GM12878 (cell line): Measurements from ENCODE around the gene AGFG1. TPM values are rescaled to one million over a fixed set of nuclear protein-coding genes. Genes with fewer than 3 reads are reported as not detected.

ENCODE experiments used
- ATAC-seq: fragments of 200-7000 bp; cut with Tn5 transposase; 3 replicates; pipeline ENCODE4 v1.9.1; 2020; ENCODE audit warnings: mild to moderate bottlenecking, moderate library complexity
- BruUV-seq: library from RNA; stranded (reverse); fragments of 400-500 nt; replicated peaks from 2 replicates; lab custom pipeline; 2021; lab: Mats Ljungman, UMichigan
- CTCF ChIA-PET: fragments of 300-600 bp; sonication (Branson Sonifier 250); formaldehyde crosslinking; extraction: SDS; loops from one replicate; lab custom pipeline; 2021; ENCODE audit warnings: inconsistent platforms; lab: Yijun Ruan, JAX
- POLR2A ChIA-PET: fragments of 350-600 bp; formaldehyde crosslinking; extraction: SDS; loops from one replicate; lab custom pipeline; 2021; ENCODE audit warnings: inconsistent platforms; lab: Charles Lee
- RAD21 ChIA-PET: fragments of 300-600 bp; sonication (Branson Sonifier 250); formaldehyde crosslinking; loops from one replicate; lab custom pipeline; 2023; ENCODE audit warnings: antibody characterized with exemption; ENCODE audit not compliant: unreplicated experiment; lab: Charles Lee
- SMC1A ChIA-PET: fragments of 300-600 bp; sonication (Branson Sonifier 250); formaldehyde crosslinking; loops from one replicate; lab custom pipeline; 2023; ENCODE audit not compliant: unreplicated experiment, uncharacterized antibody; lab: Charles Lee
- DNase-seq: peaks from one replicate; pipeline ENCODE4 v3.0.0-alpha.2; 2011; ENCODE audit warnings: low read depth, low spot score
- FAIRE-seq: peaks from 3 replicates; lab custom pipeline; 2011; peaks lifted over from hg19 to GRCh38; lab: Jason Lieb, UNC
- H2AFZ ChIP-seq: 2 replicates; pipeline ENCODE4 v1.6.0; 2011; ENCODE audit warnings: low read depth, low read length, control low read depth; ENCODE audit not compliant: control insufficient read depth
- H3K27ac ChIP-seq: 2 replicates; pipeline ENCODE4 v1.5.1; 2011; ENCODE audit warnings: control low read depth; ENCODE audit not compliant: control insufficient read depth, insufficient read depth
- H3K27me3 ChIP-seq, 2 experiments: replicated peaks in 1 of 2; 2 replicates each; pipeline versions ENCODE4 v1.6.0 to v1.6.1; 2011; ENCODE audit warnings: low read length in 1 of 2; ENCODE audit not compliant: control insufficient read depth in 2 of 2, insufficient read depth in 2 of 2
- H3K36me3 ChIP-seq, 2 experiments: 2 replicates each; pipeline ENCODE4 v1.5.1; 2011; ENCODE audit warnings: low read length in 1 of 2; ENCODE audit not compliant: control insufficient read depth in 2 of 2, insufficient read depth in 2 of 2
- H3K4me1 ChIP-seq: 2 replicates; pipeline ENCODE4 v1.6.1; 2011; ENCODE audit warnings: mild to moderate bottlenecking, low read length, moderate library complexity, mixed read lengths; ENCODE audit not compliant: control insufficient read depth, insufficient read depth
- H3K4me2 ChIP-seq: 2 replicates; pipeline ENCODE4 v1.6.0; 2011; ENCODE audit warnings: control low read depth; ENCODE audit not compliant: control insufficient read depth, insufficient read depth
- H3K4me3 ChIP-seq: fragments of 200-600 bp; sonication (generic); 2 replicates; pipeline ENCODE4 v1.5.1; 2016
- H3K79me2 ChIP-seq: 2 replicates; pipeline ENCODE4 v1.6.0; 2011; ENCODE audit warnings: low read length; ENCODE audit not compliant: control insufficient read depth, insufficient read depth
- H3K9ac ChIP-seq: 2 replicates; pipeline ENCODE4 v1.8.0; 2011; ENCODE audit warnings: low read length, control low read depth, mixed read lengths; ENCODE audit not compliant: control insufficient read depth, insufficient read depth
- H3K9me3 ChIP-seq: replicated peaks from 3 replicates; pipeline ENCODE4 v1.5.1; 2011; ENCODE audit warnings: mild to moderate bottlenecking, low read length; ENCODE audit not compliant: control insufficient read depth, insufficient read depth
- H4K20me1 ChIP-seq: 2 replicates; pipeline ENCODE4 v1.6.0; 2011; ENCODE audit not compliant: control insufficient read depth, insufficient read depth
- BRCA1 ChIP-seq: IDR thresholded peaks from 2 replicates; pipeline ENCODE4 v1.6.1; 2011; ENCODE audit warnings: low read depth, low read length, improper control_type of control experiment
- IKZF2 ChIP-seq, 2 experiments: fragments of 450-650 bp; IDR thresholded peaks; 2 replicates each; pipeline ENCODE4 v1.6.1; 2017; ENCODE audit warnings: mild to moderate bottlenecking in 2 of 2, moderate library complexity in 2 of 2
- MTA3 ChIP-seq: IDR thresholded peaks from 2 replicates; pipeline ENCODE4 v1.6.1; 2012; ENCODE audit warnings: low read length, inconsistent platforms, borderline replicate concordance
- NR2F1 ChIP-seq: fragments of 450-650 bp; conservative IDR thresholded peaks from 2 replicates; pipeline ENCODE4 v1.6.1; 2017; ENCODE audit warnings: mild to moderate bottlenecking
- POU2F2 ChIP-seq: IDR thresholded peaks from 3 replicates; pipeline ENCODE4 v1.6.1; 2011; ENCODE audit warnings: low read depth, mild to moderate bottlenecking, low read length, borderline replicate concordance
- SPI1 ChIP-seq: IDR thresholded peaks from 2 replicates; pipeline ENCODE4 v1.6.1; 2011; ENCODE audit warnings: low read depth, mild to moderate bottlenecking, low read length, moderate library complexity, borderline replicate concordance; ENCODE audit not compliant: insufficient read depth
- SUZ12 ChIP-seq: fragments of 200-600 bp; sonication (generic); IDR thresholded peaks from one replicate; pipeline ENCODE4 v1.6.1; 2018; ENCODE audit warnings: antibody characterized with exemption, mild to moderate bottlenecking; ENCODE audit not compliant: unreplicated experiment
- YBX1 ChIP-seq: fragments of 450-650 bp; IDR thresholded peaks from 2 replicates; pipeline ENCODE4 v1.6.1; 2016; ENCODE audit warnings: antibody characterized with exemption
- ZNF384 ChIP-seq: IDR thresholded peaks from 2 replicates; pipeline ENCODE4 v1.6.1; 2012; ENCODE audit warnings: low read depth, mild to moderate bottlenecking, low read length, improper control_type of control experiment, borderline replicate concordance
- WGBS: methylation state at CpG from one replicate; pipeline ENCODE4 v1.1.6; 2016; ENCODE audit warnings: low lambda C conversion rate; ENCODE audit not compliant: insufficient replicate concordance, insufficient coverage; ENCODE audit errors: missing lambda C conversion rate; 5-methylcytosine and 5-hydroxymethylcytosine counted together
- in situ Hi-C: fragments of 300-500 bp; cut with MboI; formaldehyde crosslinking; loops from 9 replicates; pipeline ENCODE4 v1.14.3; 2018; ENCODE audit warnings: mixed read lengths
- intact Hi-C: fragments of 100-400 bp; cut with micrococcal nuclease; formaldehyde crosslinking; loops from one replicate; pipeline ENCODE4 v1.14.2; 2022; ENCODE audit not compliant: unreplicated experiment
- polyA plus RNA-seq, 11 experiments: library from polyadenylated mRNA; depleted of rRNA in 4 of 11; unstranded in 6 of 11; stranded (reverse) in 5 of 11; fragments of >200 nt; fragmentation: Nextera tagmentation in 4 of 11; fragmentation: Illumina TruSeq in 1 of 11; extraction: Ambion mirVana in 4 of 11; extraction: Trizol in 1 of 11; gene quantifications; 1 replicate in 1 of 11; 2 replicates in 10 of 11; pipeline versions ENCODE4 v1.2.1 to v1.2.3, GENCODE V29; 2011 to 2016; ENCODE audit warnings: inconsistent platforms in 2 of 11, missing spikeins in 2 of 11, low read depth in 1 of 11
- total RNA-seq, 4 experiments: library from RNA; depleted of rRNA in 3 of 4; stranded (reverse); fragments of >200 nt in 3 of 4; fragmentation: Illumina TruSeq in 1 of 4; extraction: Trizol in 1 of 4; gene quantifications; 2 replicates each; pipeline versions ENCODE4 v1.2.1 to v1.2.3, GENCODE V29; 2013 to 2021
- TF ChIP-seq, protein P1 (sequence below): fragments of 450-650 bp; IDR thresholded peaks from 2 replicates; pipeline ENCODE4 v1.6.1; 2017; ENCODE audit warnings: low read depth, mild to moderate bottlenecking, moderate library complexity
- TF ChIP-seq, protein P2 (sequence below): fragments of 450-650 bp; IDR thresholded peaks from 2 replicates; pipeline ENCODE4 v1.6.1; 2017; ENCODE audit warnings: mild to moderate bottlenecking, low read depth, inconsistent platforms; ENCODE audit not compliant: poor library complexity, severe bottlenecking
- TF ChIP-seq, protein P3 (sequence below), 3 experiments: IDR thresholded peaks in 2 of 3; conservative IDR thresholded peaks in 1 of 3; 2 replicates each; pipeline ENCODE4 v1.5.1; 2011; ENCODE audit warnings: low read depth in 3 of 3, low read length in 3 of 3, mild to moderate bottlenecking in 3 of 3, control low read depth in 2 of 3, moderate library complexity in 2 of 3, inconsistent platforms in 1 of 3, mixed read lengths in 1 of 3; ENCODE audit not compliant: control insufficient read depth in 2 of 3, insufficient read depth in 1 of 3; ENCODE audit errors: extremely low read depth in 1 of 3
- TF ChIP-seq, protein P4 (sequence below): fragments of 450-650 bp; IDR thresholded peaks from 2 replicates; pipeline ENCODE4 v1.6.1; 2016; ENCODE audit warnings: mild to moderate bottlenecking

The AGFG1 gene
- total and polyA plus RNA-seq, 10 of the 15 experiments (the other 5 are each of a cell fraction or from before 2014, with no cell fraction given) = 7.3 to 243 (median 81.7) TPM

DNA sequence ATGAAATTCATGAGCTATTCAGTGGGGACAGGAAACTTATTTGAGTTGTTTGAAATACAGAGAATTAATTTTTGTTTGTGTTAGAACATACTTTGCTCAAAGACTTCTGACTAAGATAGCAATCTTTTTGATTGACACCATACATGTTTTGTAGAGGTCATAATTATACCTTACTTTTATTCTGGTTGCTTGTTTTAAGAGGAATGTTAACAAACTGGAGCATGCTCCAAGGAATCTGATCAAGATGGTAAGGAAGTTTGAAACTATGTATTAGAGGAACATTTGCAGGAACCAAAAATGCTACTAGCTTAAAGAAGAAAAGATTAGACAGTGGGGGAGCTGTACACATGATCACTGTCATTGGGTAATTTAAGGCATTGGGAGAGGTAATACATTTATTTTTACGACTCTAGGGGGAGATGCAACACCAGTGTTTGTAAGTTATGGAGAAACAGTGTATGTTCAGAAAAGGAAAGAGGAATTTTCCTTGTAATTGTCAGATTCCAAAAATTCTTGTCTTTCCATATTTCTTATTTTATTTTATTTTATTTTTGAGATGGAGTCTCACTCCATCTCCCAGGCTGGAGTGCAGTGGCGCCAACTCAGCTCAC, 8.0 kb downstream of the AGFG1 start:
- DNase-seq = no peak
- intact Hi-C loops (loop anchor here (2.0 to 5.0 kb wide), 3 partner anchors 57 to 377 kb away; no protein-coding TSS in a partner anchor), in situ Hi-C loops (loop anchor here (5.0 kb wide), 1 partner anchor 287 kb away; no protein-coding TSS in a partner anchor)
- Histone ChIP-seq H3K27ac (peak overlapping the region; percentile 68), H3K79me2 (peaks cover 96% of the 10 kb centered on the region), H3K4me2 (peak overlapping the region; percentile 75), H3K4me1 (peaks cover 32% of the 10 kb centered on the region), H3K27me3 (no peaks in the 10 kb centered on the region), H3K9me3 (no peaks in the 10 kb centered on the region), H4K20me1 (no peaks in the 10 kb centered on the region), H3K9ac (no peak overlapping the region; the same call in none of the 2 replicates), H3K4me3 (peak overlapping the region; percentile 12; the same call in 1 of the 2 replicates), H2AFZ (no peak overlapping the region), H3K36me3 (no peaks in the 10 kb centered on the region; a peak in 1 of 4 replicates)
- ChIA-PET RAD21 (interaction anchor here (0.7 to 1.9 kb wide), 20 partner anchors 9 to 325 kb away, joined by 3 to 28 read pairs (median 4); partner anchors contain the start of gene AGFG1), SMC1A (interaction anchor here (0.7 to 2.7 kb wide), 29 partner anchors 9 to 377 kb away, joined by 3 to 28 read pairs (median 5); no protein-coding TSS in a partner anchor), POLR2A (interaction anchor here (0.6 to 1.3 kb wide), 8 partner anchors 10 to 381 kb away, joined by 3 to 5 read pairs (median 3); no protein-coding TSS in a partner anchor), CTCF (interaction anchor here (0.6 to 4.3 kb wide), 42 partner anchors 9 to 385 kb away, joined by 3 to 54 read pairs (median 4); no protein-coding TSS in a partner anchor)
- peak; percentile 18 for FAIRE-seq
- BruUV-seq = no TSS peak
- 37% methylated on average over 2 of the region's 2 CpGs for WGBS
- peak; percentile 64 for ATAC-seq
- TF ChIP-seq ZNF384 (no peak), SPI1 (no peak), YBX1 (no peak), POU2F2 (no peak), BRCA1 (no peak), MTA3 (no peak), NR2F1 (no peak), IKZF2 (IDR thresholded peaks at IDR 0.05) (peak in 1 of 2 experiments; percentile 45; a peak in 1 of 4 replicates), SUZ12 (no peak)
- TF ChIP-seq, protein P1, sequence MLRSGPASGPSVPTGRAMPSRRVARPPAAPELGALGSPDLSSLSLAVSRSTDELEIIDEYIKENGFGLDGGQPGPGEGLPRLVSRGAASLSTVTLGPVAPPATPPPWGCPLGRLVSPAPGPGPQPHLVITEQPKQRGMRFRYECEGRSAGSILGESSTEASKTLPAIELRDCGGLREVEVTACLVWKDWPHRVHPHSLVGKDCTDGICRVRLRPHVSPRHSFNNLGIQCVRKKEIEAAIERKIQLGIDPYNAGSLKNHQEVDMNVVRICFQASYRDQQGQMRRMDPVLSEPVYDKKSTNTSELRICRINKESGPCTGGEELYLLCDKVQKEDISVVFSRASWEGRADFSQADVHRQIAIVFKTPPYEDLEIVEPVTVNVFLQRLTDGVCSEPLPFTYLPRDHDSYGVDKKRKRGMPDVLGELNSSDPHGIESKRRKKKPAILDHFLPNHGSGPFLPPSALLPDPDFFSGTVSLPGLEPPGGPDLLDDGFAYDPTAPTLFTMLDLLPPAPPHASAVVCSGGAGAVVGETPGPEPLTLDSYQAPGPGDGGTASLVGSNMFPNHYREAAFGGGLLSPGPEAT = no peak
- TF ChIP-seq, protein P2, sequence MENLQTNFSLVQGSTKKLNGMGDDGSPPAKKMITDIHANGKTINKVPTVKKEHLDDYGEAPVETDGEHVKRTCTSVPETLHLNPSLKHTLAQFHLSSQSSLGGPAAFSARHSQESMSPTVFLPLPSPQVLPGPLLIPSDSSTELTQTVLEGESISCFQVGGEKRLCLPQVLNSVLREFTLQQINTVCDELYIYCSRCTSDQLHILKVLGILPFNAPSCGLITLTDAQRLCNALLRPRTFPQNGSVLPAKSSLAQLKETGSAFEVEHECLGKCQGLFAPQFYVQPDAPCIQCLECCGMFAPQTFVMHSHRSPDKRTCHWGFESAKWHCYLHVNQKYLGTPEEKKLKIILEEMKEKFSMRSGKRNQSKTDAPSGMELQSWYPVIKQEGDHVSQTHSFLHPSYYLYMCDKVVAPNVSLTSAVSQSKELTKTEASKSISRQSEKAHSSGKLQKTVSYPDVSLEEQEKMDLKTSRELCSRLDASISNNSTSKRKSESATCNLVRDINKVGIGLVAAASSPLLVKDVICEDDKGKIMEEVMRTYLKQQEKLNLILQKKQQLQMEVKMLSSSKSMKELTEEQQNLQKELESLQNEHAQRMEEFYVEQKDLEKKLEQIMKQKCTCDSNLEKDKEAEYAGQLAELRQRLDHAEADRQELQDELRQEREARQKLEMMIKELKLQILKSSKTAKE = no peak
- TF ChIP-seq, protein P3, sequence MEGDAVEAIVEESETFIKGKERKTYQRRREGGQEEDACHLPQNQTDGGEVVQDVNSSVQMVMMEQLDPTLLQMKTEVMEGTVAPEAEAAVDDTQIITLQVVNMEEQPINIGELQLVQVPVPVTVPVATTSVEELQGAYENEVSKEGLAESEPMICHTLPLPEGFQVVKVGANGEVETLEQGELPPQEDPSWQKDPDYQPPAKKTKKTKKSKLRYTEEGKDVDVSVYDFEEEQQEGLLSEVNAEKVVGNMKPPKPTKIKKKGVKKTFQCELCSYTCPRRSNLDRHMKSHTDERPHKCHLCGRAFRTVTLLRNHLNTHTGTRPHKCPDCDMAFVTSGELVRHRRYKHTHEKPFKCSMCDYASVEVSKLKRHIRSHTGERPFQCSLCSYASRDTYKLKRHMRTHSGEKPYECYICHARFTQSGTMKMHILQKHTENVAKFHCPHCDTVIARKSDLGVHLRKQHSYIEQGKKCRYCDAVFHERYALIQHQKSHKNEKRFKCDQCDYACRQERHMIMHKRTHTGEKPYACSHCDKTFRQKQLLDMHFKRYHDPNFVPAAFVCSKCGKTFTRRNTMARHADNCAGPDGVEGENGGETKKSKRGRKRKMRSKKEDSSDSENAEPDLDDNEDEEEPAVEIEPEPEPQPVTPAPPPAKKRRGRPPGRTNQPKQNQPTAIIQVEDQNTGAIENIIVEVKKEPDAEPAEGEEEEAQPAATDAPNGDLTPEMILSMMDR (IDR thresholded peaks at IDR 0.05 in 2 of 3, conservative IDR thresholded peaks at IDR 0.05 in 1 of 3; ENCODE audit: control insufficient read depth in 2 of 3, extremely low read depth in 1 of 3, insufficient read depth in 1 of 3, low read depth in 3 of 3, low read length in 3 of 3) = peak; percentile 28 to 65 (median 56); a peak in 5 of 6 replicates
- TF ChIP-seq, protein P4, sequence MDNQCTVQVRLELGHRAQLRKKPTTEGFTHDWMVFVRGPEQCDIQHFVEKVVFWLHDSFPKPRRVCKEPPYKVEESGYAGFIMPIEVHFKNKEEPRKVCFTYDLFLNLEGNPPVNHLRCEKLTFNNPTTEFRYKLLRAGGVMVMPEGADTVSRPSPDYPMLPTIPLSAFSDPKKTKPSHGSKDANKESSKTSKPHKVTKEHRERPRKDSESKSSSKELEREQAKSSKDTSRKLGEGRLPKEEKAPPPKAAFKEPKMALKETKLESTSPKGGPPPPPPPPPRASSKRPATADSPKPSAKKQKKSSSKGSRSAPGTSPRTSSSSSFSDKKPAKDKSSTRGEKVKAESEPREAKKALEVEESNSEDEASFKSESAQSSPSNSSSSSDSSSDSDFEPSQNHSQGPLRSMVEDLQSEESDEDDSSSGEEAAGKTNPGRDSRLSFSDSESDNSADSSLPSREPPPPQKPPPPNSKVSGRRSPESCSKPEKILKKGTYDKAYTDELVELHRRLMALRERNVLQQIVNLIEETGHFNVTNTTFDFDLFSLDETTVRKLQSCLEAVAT = 0 out of 2 replicates have a peak, but pooled peaks have one; percentile 19
